ENCODE results near the gene ASTN2. TPM values are rescaled to one million over a fixed set of nuclear protein-coding genes. Genes with fewer than 3 reads are reported as not detected.

The ASTN2 gene
- total RNA-seq, 1 donor from 2014 or later, result 2.1 TPM

GRCh38 chr9:117180896-117181445 lies 233.9 kb downstream of the ASTN2 start:
- DNase-seq (ENCODE audit: low read depth, low spot score), result no peak

GRCh38 chr9:117178596-117179375 lies 236.1 kb downstream of the ASTN2 start:
- no peak for DNase-seq (ENCODE audit: low read depth, low spot score)

GRCh38 chr9:117170567-117170966 lies 244.3 kb downstream of the ASTN2 start:
- DNase-seq (ENCODE audit: low read depth, low spot score), result no peak

- no peak for DNase-seq (ENCODE audit: low read depth, low spot score)
These were observed 245.7 kb downstream of the ASTN2 start for GRCh38 chr9:117169089-117169621.

GRCh38 chr9:117164512-117164911 lies 250.3 kb downstream of the ASTN2 start:
- no peak for DNase-seq (ENCODE audit: low read depth, low spot score)

GRCh38 chr9:117160254-117160653 lies 254.6 kb downstream of the ASTN2 start:
- DNase-seq (ENCODE audit: low read depth, low spot score), result no peak

GRCh38 chr9:117156771-117157535 lies 257.9 kb downstream of the ASTN2 start:
- no peak for DNase-seq (ENCODE audit: low read depth, low spot score)

- DNase-seq (ENCODE audit: low read depth, low spot score), result no peak
These were observed 258.6 kb downstream of the ASTN2 start for GRCh38 chr9:117156144-117156688.

GRCh38 chr9:117153021-117153420 lies 261.8 kb downstream of the ASTN2 start:
- no peak for DNase-seq (ENCODE audit: low read depth, low spot score)

GRCh38 chr9:117151716-117152115 lies 263.1 kb downstream of the ASTN2 start:
- DNase-seq (ENCODE audit: low read depth, low spot score), result no peak

GRCh38 chr9:117149996-117150395 lies 264.9 kb downstream of the ASTN2 start:
- DNase-seq (ENCODE audit: low read depth, low spot score), result no peak

GRCh38 chr9:117145811-117146490 lies 268.9 kb downstream of the ASTN2 start:
- DNase-seq (ENCODE audit: low read depth, low spot score), result no peak

- DNase-seq (ENCODE audit: low read depth, low spot score), result no peak
These were observed 269.8 kb downstream of the ASTN2 start for GRCh38 chr9:117145081-117145480.

GRCh38 chr9:117138231-117138630 lies 276.6 kb downstream of the ASTN2 start:
- DNase-seq (ENCODE audit: low read depth, low spot score), result no peak

GRCh38 chr9:117136461-117136860 lies 278.4 kb downstream of the ASTN2 start:
- no peak for DNase-seq (ENCODE audit: low read depth, low spot score)

- DNase-seq (ENCODE audit: low read depth, low spot score), result no peak
These were observed 279.3 kb downstream of the ASTN2 start for GRCh38 chr9:117135501-117136098.

GRCh38 chr9:117134826-117135500 lies 279.9 kb downstream of the ASTN2 start:
- no peak for DNase-seq (ENCODE audit: low read depth, low spot score)

- no peak for DNase-seq (ENCODE audit: low read depth, low spot score)
These were observed 288.0 kb downstream of the ASTN2 start for GRCh38 chr9:117126871-117127270.

- DNase-seq (ENCODE audit: low read depth, low spot score), result no peak
These were observed 289.3 kb downstream of the ASTN2 start for GRCh38 chr9:117125531-117125930.

- no peak for DNase-seq (ENCODE audit: low read depth, low spot score)
These were observed 291.1 kb downstream of the ASTN2 start for GRCh38 chr9:117123729-117124128.
